NCI-H2081 (cell line): ENCODE data around the gene ZNF850.
A peak's percentile ranks its signal among the peaks of the same experiment; 100 is the strongest.
"Not testable (repeated sequence)": the region's sequence is repeated elsewhere in the genome, so short reads cannot be mapped to it uniquely, and the experiment has no call there.

Source experiments
- DNase-seq, 2 experiments: peaks; one replicate each; lab custom pipeline; 2025; lab: John Stamatoyannopoulos, UW

The ZNF850 gene

DNA sequence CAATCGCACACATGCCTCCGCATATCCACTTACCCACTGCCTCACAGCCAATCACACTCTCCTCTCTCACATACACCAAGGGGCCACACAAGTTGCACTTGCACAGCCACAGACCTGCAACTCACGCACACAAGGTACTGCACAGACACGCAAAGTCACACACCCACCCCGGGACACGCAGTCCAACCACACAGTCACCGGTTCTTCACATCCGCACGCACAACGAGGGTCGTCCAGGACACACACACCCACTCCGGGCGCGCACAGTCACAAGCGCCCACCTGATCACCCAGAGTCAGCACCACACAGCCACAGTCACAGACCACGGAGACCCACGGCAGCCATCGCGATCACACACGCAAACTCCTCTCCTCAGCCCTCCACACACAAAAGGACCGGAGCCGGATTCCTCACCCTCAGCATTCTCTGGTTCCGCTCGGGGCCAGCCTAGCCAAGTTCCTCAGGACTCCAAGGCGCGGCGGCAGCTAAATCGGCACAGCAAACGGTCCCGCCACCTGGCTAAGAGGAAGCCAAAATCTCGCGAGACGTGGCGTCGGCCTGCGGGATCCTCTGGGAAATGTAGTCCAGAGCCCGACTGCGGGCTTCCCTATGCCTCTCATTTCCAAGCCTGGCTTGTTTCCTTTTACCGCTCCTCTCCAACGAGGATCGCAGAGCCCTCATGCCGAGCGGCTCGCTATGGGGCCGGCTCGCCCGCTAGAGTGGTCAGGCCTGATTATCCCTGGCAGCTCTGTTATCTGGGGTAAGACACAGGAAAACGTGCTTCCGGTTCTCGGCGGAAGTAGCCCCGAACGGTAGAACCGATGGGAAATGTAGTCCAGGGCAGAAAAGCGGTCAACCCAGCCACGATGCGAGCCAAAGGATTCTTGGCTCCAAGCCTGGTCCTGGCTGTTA, at the start of gene ZNF850:
ZNF850 (minus strand) TSS at position 497 of the 912 bp plus-strand sequence. CDS start 10,201 bp downstream, outside the sequence.
- peak; percentile 89 to 93 for DNase-seq

DNA sequence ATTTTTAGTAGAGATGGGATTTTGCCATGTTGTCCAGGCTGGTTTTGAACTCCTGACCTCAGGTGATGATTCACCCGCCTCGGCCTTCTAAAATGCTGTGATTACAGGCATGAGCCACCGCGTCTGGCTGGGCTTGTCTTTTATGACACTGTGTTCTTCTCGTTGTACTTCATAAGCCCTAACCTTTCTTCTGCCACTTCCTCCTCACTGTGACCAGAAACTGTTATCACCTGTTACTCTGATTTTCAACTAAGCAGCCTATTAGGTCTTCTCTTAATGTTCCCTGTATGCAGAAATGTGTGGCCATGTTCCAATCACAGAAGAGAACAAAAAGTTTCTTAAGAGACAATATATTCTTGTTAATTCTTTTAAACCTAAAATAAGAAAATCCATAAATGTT, 49.2 kb upstream of the ZNF850 start:
- no peak for DNase-seq

- DNase-seq, result no peak
Measured at GRCh38 chr19:36819130-36819630, 46.6 kb upstream of the ZNF850 start.

DNA sequence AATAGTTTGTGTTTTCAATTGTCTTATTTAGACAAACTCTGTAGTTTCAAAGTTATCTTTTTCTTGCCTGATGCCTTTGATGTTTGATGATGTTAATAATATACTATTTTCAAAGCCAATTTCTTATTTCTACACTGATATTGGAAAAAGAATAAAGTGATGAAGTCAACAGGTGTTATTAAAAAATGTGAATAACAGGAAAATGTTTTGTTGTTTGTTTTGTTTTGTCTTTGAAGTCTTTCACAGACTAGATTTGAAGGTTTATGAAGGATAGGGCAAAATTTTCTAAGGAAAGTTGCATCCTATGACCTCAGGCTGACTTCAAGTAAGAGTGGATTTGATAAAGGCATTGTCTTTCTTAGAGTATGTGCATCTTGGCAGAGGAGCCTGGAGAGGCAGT, 34.4 kb upstream of the ZNF850 start:
- DNase-seq, result no peak

- DNase-seq, result no peak
Measured at GRCh38 chr19:36805364-36805763, 32.8 kb upstream of the ZNF850 start.

DNA sequence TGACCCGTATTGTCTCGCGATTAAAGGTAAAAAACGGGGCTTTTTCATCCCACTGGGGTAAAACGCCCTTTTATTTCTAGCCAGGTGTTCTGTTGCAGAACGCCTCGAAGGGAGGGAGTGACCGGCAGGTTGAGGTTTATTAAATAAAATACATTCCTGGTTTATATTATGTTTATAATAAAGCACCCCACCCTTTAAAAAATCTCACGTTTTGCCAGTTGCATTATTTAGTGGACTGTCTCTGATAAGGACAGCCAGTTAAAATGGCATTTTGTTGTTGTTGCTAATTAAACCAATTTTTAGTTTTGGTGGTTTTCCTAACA, 25.1 kb upstream of the ZNF850 start:
- no peak for DNase-seq

GRCh38 chr19:36796714-36796992, 24.0 kb upstream of the ZNF850 start:
- no peak for DNase-seq

GRCh38 chr19:36791420-36792141, 19.0 kb upstream of the ZNF850 start:
- not testable (repeated sequence) for DNase-seq

- no peak for DNase-seq
Measured at GRCh38 chr19:36775768-36776167, 3.2 kb upstream of the ZNF850 start.

DNA sequence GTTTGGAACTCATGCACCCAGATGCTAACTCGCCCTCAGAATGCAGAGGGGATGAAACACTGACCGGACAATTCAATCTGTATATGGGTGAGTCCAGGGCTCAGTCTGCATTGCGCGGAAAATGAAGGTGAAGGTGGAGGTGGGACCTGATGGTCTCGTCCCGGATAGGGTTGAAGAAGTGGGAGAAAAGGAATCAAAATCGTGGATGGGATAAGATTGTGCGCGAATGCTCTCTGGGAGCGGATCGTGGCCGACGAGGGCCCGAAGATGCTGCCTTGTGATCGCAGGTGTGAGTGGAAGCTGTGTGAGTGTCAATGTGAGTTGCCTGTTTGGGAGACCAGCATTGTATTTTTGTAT, 594 bp upstream of the ZNF850 start:
- DNase-seq, result no peak

GRCh38 chr19:36771261-36772231, 1.1 kb downstream of the ZNF850 start:
- DNase-seq, result peak; percentile 51 to 64

DNA sequence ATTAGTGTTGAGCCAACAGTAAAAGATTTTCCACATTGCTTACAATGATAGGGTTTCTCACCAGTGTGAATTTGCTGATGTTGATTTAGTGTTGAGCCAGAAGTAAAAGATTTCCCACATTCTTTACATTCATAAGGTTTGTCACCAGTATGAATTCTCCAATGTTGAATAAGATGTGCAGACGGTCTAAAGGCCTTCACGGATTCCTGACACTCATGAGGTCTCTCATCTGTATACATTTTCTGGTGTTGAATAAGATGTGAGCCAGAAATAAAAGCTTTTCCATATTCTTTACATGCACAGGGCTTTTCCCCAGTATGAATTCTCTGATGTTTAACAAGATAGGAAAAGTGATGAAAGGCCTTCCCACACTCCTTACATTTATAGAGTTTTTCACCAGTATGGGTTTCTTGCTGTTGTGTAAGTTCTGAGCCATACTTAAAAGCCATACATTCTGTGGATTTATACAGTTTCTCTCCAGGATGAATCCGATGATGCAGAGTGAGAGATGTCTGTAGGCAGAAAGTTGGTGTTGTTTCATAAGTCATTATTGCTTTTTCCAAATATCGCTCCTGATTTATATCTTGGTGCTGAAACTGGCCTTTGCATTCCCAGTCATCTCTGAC, 22.4 kb downstream of the ZNF850 start:
- no peak for DNase-seq

- not testable (repeated sequence) for DNase-seq
Measured at GRCh38 chr19:36749613-36750012, 23.0 kb downstream of the ZNF850 start.

- no peak for DNase-seq
Measured at GRCh38 chr19:36748431-36749275, 24.0 kb downstream of the ZNF850 start.

- DNase-seq, result no peak
Measured at GRCh38 chr19:36747750-36748149, 24.9 kb downstream of the ZNF850 start.

GRCh38 chr19:36745870-36746269, 26.7 kb downstream of the ZNF850 start:
- DNase-seq, result no peak

GRCh38 chr19:36736166-36736565, 36.4 kb downstream of the ZNF850 start:
- not testable (repeated sequence) for DNase-seq

DNA sequence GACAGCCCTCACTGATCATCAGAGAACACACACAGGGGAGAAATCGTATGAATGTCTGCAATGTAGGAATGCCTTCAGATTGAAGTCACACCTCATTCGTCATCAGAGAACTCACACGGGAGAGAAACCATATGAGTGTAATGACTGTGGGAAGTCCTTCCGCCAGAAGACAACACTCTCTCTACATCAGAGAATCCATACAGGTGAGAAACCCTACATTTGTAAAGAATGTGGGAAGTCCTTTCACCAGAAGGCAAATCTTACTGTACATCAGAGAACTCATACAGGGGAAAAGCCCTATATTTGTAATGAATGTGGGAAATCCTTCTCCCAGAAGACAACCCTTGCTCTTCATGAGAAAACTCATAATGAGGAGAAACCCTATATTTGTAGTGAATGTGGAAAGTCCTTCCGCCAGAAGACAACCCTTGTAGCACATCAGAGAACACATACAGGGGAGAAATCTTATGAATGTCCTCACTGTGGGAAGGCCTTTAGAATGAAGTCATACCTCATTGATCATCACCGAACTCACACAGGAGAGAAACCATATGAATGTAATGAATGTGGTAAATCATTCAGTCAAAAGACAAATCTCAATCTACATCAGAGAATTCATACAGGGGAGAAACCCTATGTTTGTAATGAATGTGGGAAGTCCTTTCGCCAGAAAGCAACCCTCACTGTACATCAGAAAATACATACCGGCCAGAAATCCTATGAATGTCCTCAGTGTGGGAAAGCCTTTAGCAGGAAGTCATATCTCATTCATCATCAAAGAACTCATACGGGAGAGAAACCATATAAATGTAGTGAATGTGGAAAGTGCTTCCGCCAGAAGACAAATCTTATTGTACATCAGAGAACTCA, 52.7 kb downstream of the ZNF850 start:
- DNase-seq, result no peak

DNA sequence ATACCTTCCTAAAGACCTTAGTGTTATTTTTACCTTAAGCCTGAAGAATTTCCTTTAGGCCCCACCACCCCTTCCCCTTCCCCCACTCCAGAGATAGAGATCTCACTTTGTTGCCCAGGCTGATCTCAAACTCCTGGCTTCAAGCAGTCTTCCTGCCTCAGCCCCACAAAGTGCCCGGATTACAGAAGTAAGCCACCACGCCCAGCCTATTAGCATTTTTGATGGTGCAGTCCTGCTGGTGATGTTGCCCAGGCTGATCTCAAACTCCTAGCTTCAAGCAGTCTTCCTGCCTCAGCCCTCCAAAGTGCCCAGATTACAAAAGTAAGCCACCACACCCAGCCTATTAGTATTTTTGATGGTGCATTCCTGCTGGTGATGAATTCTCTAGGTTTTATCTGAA, 63.2 kb downstream of the ZNF850 start:
- no peak for DNase-seq

DNA sequence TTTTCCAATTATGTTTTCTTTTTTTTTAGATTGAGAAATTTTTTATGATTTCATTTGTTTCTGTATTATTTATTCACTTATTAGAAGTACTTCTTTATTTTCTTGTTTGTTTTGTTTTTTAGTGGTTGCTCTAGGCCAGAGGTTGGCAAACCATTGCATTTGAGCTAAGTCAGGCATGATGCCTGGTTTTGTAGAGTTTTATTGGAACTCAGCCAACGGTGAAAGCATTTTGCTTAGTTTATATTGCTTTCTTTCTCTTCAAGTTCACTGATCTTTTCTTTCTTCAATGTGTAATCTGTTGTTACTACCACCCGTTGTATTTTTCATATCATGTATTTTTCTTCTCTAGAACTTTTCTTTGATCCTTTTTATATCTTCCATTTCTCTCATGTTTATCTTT, 65.5 kb downstream of the ZNF850 start:
- no peak for DNase-seq
